ENCODE measurements around the gene CHST10. TPM values are rescaled to one million over a fixed set of nuclear protein-coding genes. Genes with fewer than 3 reads are reported as not detected.

CHST10 gene
- total and polyA plus RNA-seq, 10 donors: 4.0 to 9.7 (median 6.2) TPM

DNA sequence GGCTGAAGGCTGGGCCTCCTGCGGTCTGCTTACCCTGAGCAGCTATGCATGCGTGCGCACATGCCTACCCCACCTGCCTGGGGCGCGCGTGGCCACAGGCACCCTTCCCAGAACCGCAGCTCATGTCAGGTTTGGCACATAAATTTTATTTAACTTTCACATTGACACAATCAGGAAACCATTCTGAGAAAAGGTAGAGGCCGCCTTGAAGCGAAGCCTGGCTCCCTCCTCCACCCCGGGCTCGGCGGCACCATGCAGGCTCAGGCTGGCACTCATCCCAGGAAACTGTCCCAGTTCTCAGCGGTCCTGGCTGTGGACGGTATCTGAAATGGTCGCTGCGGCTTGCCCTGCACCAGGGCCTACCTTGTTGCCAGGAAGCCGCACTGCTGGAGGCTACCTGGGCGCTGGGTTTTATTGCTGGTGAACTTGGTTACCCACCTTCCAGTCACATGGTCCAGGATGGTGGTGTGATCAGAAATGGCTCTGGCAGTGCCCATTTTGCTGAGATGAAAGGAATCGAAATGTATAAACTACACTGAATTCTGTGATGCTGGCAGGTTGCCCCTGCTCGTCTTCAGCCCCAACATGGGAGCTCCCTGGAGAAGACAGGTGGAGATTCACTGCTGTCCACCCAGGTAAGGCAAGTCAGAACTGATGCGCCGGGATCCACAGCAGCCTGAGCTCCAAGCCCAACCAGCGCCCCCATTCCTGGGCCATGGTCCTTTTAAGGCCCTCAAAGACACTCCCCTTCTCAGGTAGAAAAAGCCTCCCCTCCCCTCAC, 25.5 kb downstream of the CHST10 start:
- Histone ChIP-seq H3K27ac (no peak overlapping the region), H3K4me3 (no peak overlapping the region), H3K4me1 (peaks cover 0 to 21% (median 0%) of the 10 kb centered on the region in 6 donors), H3K27me3 (replicated peaks in 1 of 7) (no peaks in the 10 kb centered on the region), H3K36me3 (peaks cover 0 to 41% (median 14%) of the 10 kb centered on the region in 6 donors), H3K9me3 (no peaks in the 10 kb centered on the region)
- intact Hi-C loops (cut with DNase I; ENCODE audit: low total_unique reads): no loop called here
- TF ChIP-seq, protein P1, sequence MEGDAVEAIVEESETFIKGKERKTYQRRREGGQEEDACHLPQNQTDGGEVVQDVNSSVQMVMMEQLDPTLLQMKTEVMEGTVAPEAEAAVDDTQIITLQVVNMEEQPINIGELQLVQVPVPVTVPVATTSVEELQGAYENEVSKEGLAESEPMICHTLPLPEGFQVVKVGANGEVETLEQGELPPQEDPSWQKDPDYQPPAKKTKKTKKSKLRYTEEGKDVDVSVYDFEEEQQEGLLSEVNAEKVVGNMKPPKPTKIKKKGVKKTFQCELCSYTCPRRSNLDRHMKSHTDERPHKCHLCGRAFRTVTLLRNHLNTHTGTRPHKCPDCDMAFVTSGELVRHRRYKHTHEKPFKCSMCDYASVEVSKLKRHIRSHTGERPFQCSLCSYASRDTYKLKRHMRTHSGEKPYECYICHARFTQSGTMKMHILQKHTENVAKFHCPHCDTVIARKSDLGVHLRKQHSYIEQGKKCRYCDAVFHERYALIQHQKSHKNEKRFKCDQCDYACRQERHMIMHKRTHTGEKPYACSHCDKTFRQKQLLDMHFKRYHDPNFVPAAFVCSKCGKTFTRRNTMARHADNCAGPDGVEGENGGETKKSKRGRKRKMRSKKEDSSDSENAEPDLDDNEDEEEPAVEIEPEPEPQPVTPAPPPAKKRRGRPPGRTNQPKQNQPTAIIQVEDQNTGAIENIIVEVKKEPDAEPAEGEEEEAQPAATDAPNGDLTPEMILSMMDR (IDR thresholded peaks at IDR 0.05 in 8 of 11, conservative IDR thresholded peaks at IDR 0.05 in 3 of 11): no peak
- TF ChIP-seq POLR2AphosphoS5 (IDR thresholded peaks at IDR 0.05): peak in 1 of 3 donors; percentile 7
- peak; percentile 66 for DNase-seq
- 86 to 94% (median 90%) methylated on average over 23 of the region's 23 CpGs for WGBS, 5 donors

GRCh38 chr2:100390001-100390940, 27.2 kb downstream of the CHST10 start:
- peaks cover 0 to 26% (median 12%) of the 10 kb centered on the region in 6 donors for H3K36me3 ChIP-seq
- peaks cover 0 to 14% (median 0%) of the 10 kb centered on the region in 6 donors for H3K4me1 ChIP-seq
- no peaks in the 10 kb centered on the region for H3K27me3 ChIP-seq (replicated peaks in 1 of 7)
- H3K9me3 ChIP-seq: no peaks in the 10 kb centered on the region
- no peak overlapping the region for H3K4me3 ChIP-seq
- intact Hi-C loops (cut with DNase I; ENCODE audit: low total_unique reads): no loop called here
- TF ChIP-seq POLR2A (IDR thresholded peaks at IDR 0.05): no peak
- TF ChIP-seq POLR2AphosphoS5 (IDR thresholded peaks at IDR 0.05): no peak
- TF ChIP-seq, protein P1 (IDR thresholded peaks at IDR 0.05 in 8 of 11, conservative IDR thresholded peaks at IDR 0.05 in 3 of 11): no peak
- DNase-seq: no peak
- H3K27ac ChIP-seq: no peak overlapping the region
- WGBS, 5 donors: 84 to 97% (median 92%) methylated on average over 12 of the region's 12 CpGs

GRCh38 chr2:100388703-100389102, 28.8 kb downstream of the CHST10 start:
- WGBS, 5 donors: 87 to 95% (median 89%) methylated on average over 6 of the region's 6 CpGs
- H3K9me3 ChIP-seq: no peaks in the 10 kb centered on the region
- no peak for DNase-seq
- peaks cover 0 to 23% (median 12%) of the 10 kb centered on the region in 6 donors for H3K36me3 ChIP-seq
- H3K27me3 ChIP-seq (replicated peaks in 1 of 7): no peaks in the 10 kb centered on the region
- intact Hi-C loops (cut with DNase I; ENCODE audit: low total_unique reads): no loop called here
- H3K4me1 ChIP-seq: peaks cover 0 to under 1% (median 0%) of the 10 kb centered on the region in 6 donors
- no peak for TF ChIP-seq POLR2A (IDR thresholded peaks at IDR 0.05)
- TF ChIP-seq, protein P1 (IDR thresholded peaks at IDR 0.05 in 8 of 11, conservative IDR thresholded peaks at IDR 0.05 in 3 of 11): no peak
- H3K27ac ChIP-seq: no peak overlapping the region
- H3K4me3 ChIP-seq: no peak overlapping the region

Measured in spleen (tissue), 11 donors.